ENCODE data around the gene ZNF775.

ZNF775 gene

GRCh38 chr7:150376560-150376959, 2.6 kb upstream of the ZNF775 start:
- Histone ChIP-seq H2AK5ac (ENCODE audit: low read length, severe bottlenecking) (peak overlapping the region; percentile 98), H4K91ac (ENCODE audit: low read length) (no peak overlapping the region), H3K4ac (ENCODE audit: low read depth in 1 of 2, low read length in 2 of 2) (no peak overlapping the region), H3K4me1 (ENCODE audit: control insufficient read depth, insufficient read depth, low read depth, low read length) (peaks cover 31% of the 10 kb centered on the region), H2BK15ac (ENCODE audit: low read depth, poor library complexity, severe bottlenecking) (peak overlapping the region; percentile 20), H3K9me3 (ENCODE audit: control insufficient read depth, low read length) (no peaks in the 10 kb centered on the region), H3K14ac (ENCODE audit: low read length in 2 of 2) (no peak overlapping the region), H3K36me3 (ENCODE audit: control insufficient read depth in 1 of 2, insufficient read depth in 2 of 2, low read depth in 1 of 2, low read length in 2 of 2) (peaks cover 17 to 32% of the 10 kb centered on the region in 2 experiments), H3K18ac (ENCODE audit: low read depth in 1 of 2, low read length in 2 of 2) (no peak overlapping the region), H2BK120ac (ENCODE audit: low read depth, low read length) (no peak overlapping the region), H3K27ac (ENCODE audit: low read length, poor library complexity, severe bottlenecking) (no peak overlapping the region), H2AFZ (ENCODE audit: low read depth, low read length) (no peak overlapping the region), H3K23ac (ENCODE audit: low read length in 2 of 2) (no peak overlapping the region), H3K9ac (ENCODE audit: low read length) (no peak overlapping the region), H3K79me1 (replicated peaks; ENCODE audit: low read length, poor library complexity, severe bottlenecking) (peaks cover 52% of the 10 kb centered on the region), H3K4me3 (ENCODE audit: insufficient read depth in 1 of 2, low read depth in 1 of 2, low read length in 2 of 2) (no peak overlapping the region), H3K4me2 (ENCODE audit: low read length, poor library complexity, severe bottlenecking) (no peak overlapping the region), H2BK12ac (ENCODE audit: low read length in 2 of 2) (no peak overlapping the region), H2BK5ac (ENCODE audit: low read depth, low read length, poor library complexity, severe bottlenecking) (no peak overlapping the region), H4K8ac (ENCODE audit: low read length) (peak overlapping the region; percentile 56), H3K27me3 (ENCODE audit: control insufficient read depth in 1 of 2, insufficient read depth in 1 of 2, low read length in 2 of 2) (no peaks in the 10 kb centered on the region)
- DNase-seq, result no peak
- 87% methylated on average over 6 of the region's 6 CpGs for WGBS

GRCh38 chr7:150377196-150377595, 1.9 kb upstream of the ZNF775 start:
- no peak overlapping the region for H3K18ac ChIP-seq (ENCODE audit: low read depth in 1 of 2, low read length in 2 of 2)
- no peak overlapping the region for H2BK5ac ChIP-seq (ENCODE audit: low read depth, low read length, poor library complexity, severe bottlenecking)
- peak overlapping the region; percentile 75 for H3K27ac ChIP-seq (ENCODE audit: low read length, poor library complexity, severe bottlenecking)
- no peak overlapping the region for H3K14ac ChIP-seq (ENCODE audit: low read length in 2 of 2)
- H3K9ac ChIP-seq (ENCODE audit: low read length), result no peak overlapping the region
- H4K8ac ChIP-seq (ENCODE audit: low read length), result no peak overlapping the region
- no peak overlapping the region for H3K4me3 ChIP-seq (ENCODE audit: insufficient read depth in 1 of 2, low read depth in 1 of 2, low read length in 2 of 2)
- H2AK5ac ChIP-seq (ENCODE audit: low read length, severe bottlenecking), result peak overlapping the region; percentile 86
- H3K23ac ChIP-seq (ENCODE audit: low read length in 2 of 2), result no peak overlapping the region
- H2BK15ac ChIP-seq (ENCODE audit: low read depth, poor library complexity, severe bottlenecking), result no peak overlapping the region
- H3K4me1 ChIP-seq (ENCODE audit: control insufficient read depth, insufficient read depth, low read depth, low read length), result peaks cover 28% of the 10 kb centered on the region
- H3K79me1 ChIP-seq (replicated peaks; ENCODE audit: low read length, poor library complexity, severe bottlenecking), result peaks cover 53% of the 10 kb centered on the region
- H3K27me3 ChIP-seq (ENCODE audit: control insufficient read depth in 1 of 2, insufficient read depth in 1 of 2, low read length in 2 of 2), result no peaks in the 10 kb centered on the region
- H2BK12ac ChIP-seq (ENCODE audit: low read length in 2 of 2), result no peak overlapping the region
- no peak for DNase-seq
- H4K91ac ChIP-seq (ENCODE audit: low read length), result no peak overlapping the region
- WGBS, result 95% methylated on average over 1 of the region's 3 CpGs
- H3K4ac ChIP-seq (ENCODE audit: low read depth in 1 of 2, low read length in 2 of 2), result no peak overlapping the region
- H3K4me2 ChIP-seq (ENCODE audit: low read length, poor library complexity, severe bottlenecking), result no peak overlapping the region
- H3K36me3 ChIP-seq (ENCODE audit: control insufficient read depth in 1 of 2, insufficient read depth in 2 of 2, low read depth in 1 of 2, low read length in 2 of 2), result peaks cover 17 to 32% of the 10 kb centered on the region in 2 experiments
- H2AFZ ChIP-seq (ENCODE audit: low read depth, low read length), result no peak overlapping the region
- H3K9me3 ChIP-seq (ENCODE audit: control insufficient read depth, low read length), result no peaks in the 10 kb centered on the region
- H2BK120ac ChIP-seq (ENCODE audit: low read depth, low read length), result no peak overlapping the region

- DNase-seq, result no peak
- Histone ChIP-seq H3K27ac (ENCODE audit: low read length, poor library complexity, severe bottlenecking) (peak overlapping the region; percentile 75), H2AFZ (ENCODE audit: low read depth, low read length) (no peak overlapping the region), H2BK12ac (ENCODE audit: low read length in 2 of 2) (no peak overlapping the region), H3K18ac (ENCODE audit: low read depth in 1 of 2, low read length in 2 of 2) (no peak overlapping the region), H4K91ac (ENCODE audit: low read length) (no peak overlapping the region), H2AK5ac (ENCODE audit: low read length, severe bottlenecking) (peak overlapping the region; percentile 86), H3K4me2 (ENCODE audit: low read length, poor library complexity, severe bottlenecking) (no peak overlapping the region), H3K23ac (ENCODE audit: low read length in 2 of 2) (no peak overlapping the region), H2BK5ac (ENCODE audit: low read depth, low read length, poor library complexity, severe bottlenecking) (peak overlapping the region; percentile 33), H3K4me1 (ENCODE audit: control insufficient read depth, insufficient read depth, low read depth, low read length) (peaks cover 26% of the 10 kb centered on the region), H2BK120ac (ENCODE audit: low read depth, low read length) (no peak overlapping the region), H3K4me3 (ENCODE audit: insufficient read depth in 1 of 2, low read depth in 1 of 2, low read length in 2 of 2) (no peak overlapping the region), H3K36me3 (ENCODE audit: control insufficient read depth in 1 of 2, insufficient read depth in 2 of 2, low read depth in 1 of 2, low read length in 2 of 2) (peaks cover 17 to 32% of the 10 kb centered on the region in 2 experiments), H2BK15ac (ENCODE audit: low read depth, poor library complexity, severe bottlenecking) (no peak overlapping the region), H4K8ac (ENCODE audit: low read length) (no peak overlapping the region), H3K9me3 (ENCODE audit: control insufficient read depth, low read length) (no peaks in the 10 kb centered on the region), H3K14ac (ENCODE audit: low read length in 2 of 2) (no peak overlapping the region), H3K79me1 (replicated peaks; ENCODE audit: low read length, poor library complexity, severe bottlenecking) (peaks cover 53% of the 10 kb centered on the region), H3K27me3 (ENCODE audit: control insufficient read depth in 1 of 2, insufficient read depth in 1 of 2, low read length in 2 of 2) (no peaks in the 10 kb centered on the region), H3K9ac (ENCODE audit: low read length) (peak overlapping the region; percentile 92), H3K4ac (ENCODE audit: low read depth in 1 of 2, low read length in 2 of 2) (no peak overlapping the region)
- WGBS, result 75% methylated on average over 2 of the region's 4 CpGs
These were observed 1.5 kb upstream of the ZNF775 start for GRCh38 chr7:150377635-150378034.

GRCh38 chr7:150378115-150378852, 846 bp upstream of the ZNF775 start:
- Histone ChIP-seq H3K79me1 (replicated peaks; ENCODE audit: low read length, poor library complexity, severe bottlenecking) (peaks cover 50% of the 10 kb centered on the region), H3K4me3 (ENCODE audit: insufficient read depth in 1 of 2, low read depth in 1 of 2, low read length in 2 of 2) (peak overlapping the region; percentile 81), H3K14ac (ENCODE audit: low read length in 2 of 2) (peak overlapping the region in 1 of 2 experiments; percentile 82), H3K4me2 (ENCODE audit: low read length, poor library complexity, severe bottlenecking) (peak overlapping the region; percentile 85), H3K27ac (ENCODE audit: low read length, poor library complexity, severe bottlenecking) (peak overlapping the region; percentile 89), H3K36me3 (ENCODE audit: control insufficient read depth in 1 of 2, insufficient read depth in 2 of 2, low read depth in 1 of 2, low read length in 2 of 2) (peaks cover 14 to 27% of the 10 kb centered on the region in 2 experiments), H3K18ac (ENCODE audit: low read depth in 1 of 2, low read length in 2 of 2) (peak overlapping the region; percentile 95 to 99), H2AFZ (ENCODE audit: low read depth, low read length) (peak overlapping the region; percentile 29), H3K4ac (ENCODE audit: low read depth in 1 of 2, low read length in 2 of 2) (peak overlapping the region; percentile 71 to 96), H2BK120ac (ENCODE audit: low read depth, low read length) (peak overlapping the region; percentile 99), H4K91ac (ENCODE audit: low read length) (peak overlapping the region; percentile 96), H2BK12ac (ENCODE audit: low read length in 2 of 2) (no peak overlapping the region), H3K9me3 (ENCODE audit: control insufficient read depth, low read length) (no peaks in the 10 kb centered on the region), H2BK5ac (ENCODE audit: low read depth, low read length, poor library complexity, severe bottlenecking) (peak overlapping the region; percentile 94), H3K9ac (ENCODE audit: low read length) (peak overlapping the region; percentile 92), H2BK15ac (ENCODE audit: low read depth, poor library complexity, severe bottlenecking) (no peak overlapping the region), H4K8ac (ENCODE audit: low read length) (peak overlapping the region; percentile 98), H2AK5ac (ENCODE audit: low read length, severe bottlenecking) (peak overlapping the region; percentile 75), H3K4me1 (ENCODE audit: control insufficient read depth, insufficient read depth, low read depth, low read length) (peaks cover 27% of the 10 kb centered on the region), H3K23ac (ENCODE audit: low read length in 2 of 2) (no peak overlapping the region), H3K27me3 (ENCODE audit: control insufficient read depth in 1 of 2, insufficient read depth in 1 of 2, low read length in 2 of 2) (no peaks in the 10 kb centered on the region)
- WGBS, result 4% methylated on average over 31 of the region's 32 CpGs
- peak; percentile 83 for DNase-seq

Data from mesenchymal stem cell (in vitro differentiated cells and primary cell).